HFF-Myc (cell line): ENCODE data around the gene CBX1.

Source experiments
- DNase-seq: peaks from one replicate; pipeline ENCODE4 v3.0.0-alpha.2; 2011; ENCODE audit warnings: low read depth; ENCODE audit errors: extremely low read depth
- H3K4me3 ChIP-seq: replicated peaks from 2 replicates; pipeline ENCODE4 v1.5.1; 2011; ENCODE audit warnings: low read depth, mild to moderate bottlenecking, control low read depth, low read length
- TF ChIP-seq, protein P1 (sequence below): IDR thresholded peaks from 2 replicates; pipeline ENCODE4 v1.5.1; 2012; ENCODE audit warnings: mild to moderate bottlenecking, low read depth, low read length, control low read depth; ENCODE audit errors: missing control alignments

The CBX1 gene

DNA sequence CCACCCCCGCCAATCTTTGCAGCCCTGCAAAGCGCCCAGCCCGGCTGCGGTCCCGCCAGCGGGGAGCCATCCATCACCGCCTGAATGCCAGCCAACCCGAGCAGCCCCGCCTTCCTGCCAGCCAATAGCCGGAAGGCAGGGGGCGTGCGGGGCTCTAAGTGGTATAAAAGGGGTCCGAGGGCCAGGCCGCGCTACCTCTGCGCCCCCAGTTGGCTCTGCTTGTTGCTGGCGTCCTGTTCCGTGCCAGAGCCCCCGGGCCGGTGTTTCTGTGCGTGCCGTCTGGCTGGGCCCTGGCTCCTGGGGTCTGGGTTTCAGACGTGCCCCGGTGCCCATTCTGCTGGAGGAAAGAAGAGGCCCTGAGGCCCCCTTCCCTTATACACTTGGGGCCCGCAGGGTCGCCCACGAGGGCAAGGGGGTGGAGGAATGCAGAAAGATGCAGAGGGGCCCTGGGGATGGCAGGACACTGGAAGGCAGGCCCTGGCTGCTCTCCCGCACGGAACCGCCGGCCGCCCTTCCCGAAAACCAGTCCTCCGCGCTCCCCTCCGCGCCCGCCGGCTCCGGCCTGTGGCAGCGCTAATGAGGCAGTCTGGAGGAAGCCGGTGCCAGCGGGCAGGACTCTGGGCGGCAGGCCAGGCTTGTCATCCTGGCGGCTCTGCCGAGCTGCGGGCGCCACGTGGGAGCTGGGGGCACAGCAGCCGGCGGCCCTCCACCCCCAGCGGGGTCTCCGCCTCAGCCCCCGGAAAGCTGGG, 77.7 kb downstream of the CBX1 start:
- no peak for DNase-seq
- H3K4me3 ChIP-seq, result peak overlapping the region; percentile 34
- TF ChIP-seq, protein P1, sequence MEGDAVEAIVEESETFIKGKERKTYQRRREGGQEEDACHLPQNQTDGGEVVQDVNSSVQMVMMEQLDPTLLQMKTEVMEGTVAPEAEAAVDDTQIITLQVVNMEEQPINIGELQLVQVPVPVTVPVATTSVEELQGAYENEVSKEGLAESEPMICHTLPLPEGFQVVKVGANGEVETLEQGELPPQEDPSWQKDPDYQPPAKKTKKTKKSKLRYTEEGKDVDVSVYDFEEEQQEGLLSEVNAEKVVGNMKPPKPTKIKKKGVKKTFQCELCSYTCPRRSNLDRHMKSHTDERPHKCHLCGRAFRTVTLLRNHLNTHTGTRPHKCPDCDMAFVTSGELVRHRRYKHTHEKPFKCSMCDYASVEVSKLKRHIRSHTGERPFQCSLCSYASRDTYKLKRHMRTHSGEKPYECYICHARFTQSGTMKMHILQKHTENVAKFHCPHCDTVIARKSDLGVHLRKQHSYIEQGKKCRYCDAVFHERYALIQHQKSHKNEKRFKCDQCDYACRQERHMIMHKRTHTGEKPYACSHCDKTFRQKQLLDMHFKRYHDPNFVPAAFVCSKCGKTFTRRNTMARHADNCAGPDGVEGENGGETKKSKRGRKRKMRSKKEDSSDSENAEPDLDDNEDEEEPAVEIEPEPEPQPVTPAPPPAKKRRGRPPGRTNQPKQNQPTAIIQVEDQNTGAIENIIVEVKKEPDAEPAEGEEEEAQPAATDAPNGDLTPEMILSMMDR, result no peak

DNA sequence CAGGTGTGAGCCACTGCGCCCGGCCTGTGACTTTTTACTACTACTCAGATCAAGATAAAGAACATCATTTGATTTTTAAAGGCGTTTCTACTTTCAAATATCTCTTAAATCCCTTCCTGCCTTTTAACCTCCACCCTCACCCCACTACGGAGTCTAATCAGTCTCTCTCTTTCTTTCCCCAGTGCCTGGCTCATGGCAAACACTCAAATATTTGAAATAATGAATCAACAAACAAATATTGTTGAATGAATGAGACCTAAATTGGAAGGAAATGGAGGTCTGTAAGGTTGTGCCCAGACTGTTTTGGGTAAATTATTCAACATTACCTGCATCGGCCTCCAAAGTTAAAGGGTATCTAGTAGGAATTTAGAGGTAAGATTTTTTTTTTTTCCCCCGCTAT, 78.4 kb downstream of the CBX1 start:
- H3K4me3 ChIP-seq, result no peak overlapping the region
- TF ChIP-seq, protein P1, result no peak
- no peak for DNase-seq

DNA sequence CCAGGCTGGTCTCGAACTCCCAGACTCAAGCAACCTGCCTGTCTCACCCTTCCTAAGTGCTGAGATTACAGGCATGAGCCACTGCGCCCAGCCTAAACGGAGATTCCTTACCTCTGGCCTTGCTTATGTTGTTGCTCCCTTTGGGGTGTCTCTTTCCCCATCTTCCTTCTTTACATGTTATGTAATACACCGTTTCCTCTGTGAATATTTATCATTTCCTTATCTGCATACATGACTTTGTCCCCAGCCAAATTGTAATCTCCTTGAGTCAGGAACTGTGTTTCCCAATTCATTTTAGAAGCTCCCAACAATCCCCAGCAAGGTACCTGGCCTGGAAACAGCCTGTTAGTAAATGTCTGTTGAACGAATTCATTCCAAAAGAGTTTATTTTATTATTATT, 79.3 kb downstream of the CBX1 start:
- TF ChIP-seq, protein P1, result no peak
- H3K4me3 ChIP-seq, result no peak overlapping the region
- no peak for DNase-seq
